Uterus (tissue), 2 donors: ENCODE measurements around the gene RNF181.

Experiments
- CTCF ChIP-seq, 4 experiments: fragments of 200-600 bp in 2 of 4; fragments of 450-650 bp in 2 of 4; sonication (generic) in 2 of 4; IDR thresholded peaks; one replicate each; pipeline ENCODE4 v1.5.1; 2016 to 2019; ENCODE audit warnings: antibody characterized with exemption in 4 of 4, mild to moderate bottlenecking in 2 of 4, moderate library complexity in 1 of 4
- POLR2A ChIP-seq, 2 donors: fragments of 450-650 bp; IDR thresholded peaks; one replicate each; pipeline ENCODE4 v1.6.1; 2016; ENCODE audit warnings: antibody characterized with exemption in 2 of 2, mild to moderate bottlenecking in 1 of 2, moderate library complexity in 1 of 2

GRCh38 chr2:85564144-85564563 lies 31.4 kb upstream of the RNF181 start:
- TF ChIP-seq CTCF (IDR thresholded peaks at IDR 0.05) (no peak), POLR2A (IDR thresholded peaks at IDR 0.05) (no peak)
